ENCODE results near the gene NEMP1.
A peak's percentile ranks its signal among the peaks of the same experiment; 100 is the strongest.
"Not testable (repeated sequence)": the region's sequence is repeated elsewhere in the genome, so short reads cannot be mapped to it uniquely, and the experiment has no call there.

The NEMP1 gene

GRCh38 chr12:57090490-57090889 lies 11.9 kb upstream of the NEMP1 start:
- Mint-ChIP-seq H3K27ac (no peak overlapping the region), H3K4me3 (no peak overlapping the region), H3K4me1 (peaks cover 45% of the 10 kb centered on the region), H3K27me3 (no peaks in the 10 kb centered on the region), H3K36me3 (no peaks in the 10 kb centered on the region), H3K9me3 (no peaks in the 10 kb centered on the region)
- DNase-seq (ENCODE audit: low spot score in 2 of 2), result no peak
- no peak for ATAC-seq (ENCODE audit: low read depth)

DNA sequence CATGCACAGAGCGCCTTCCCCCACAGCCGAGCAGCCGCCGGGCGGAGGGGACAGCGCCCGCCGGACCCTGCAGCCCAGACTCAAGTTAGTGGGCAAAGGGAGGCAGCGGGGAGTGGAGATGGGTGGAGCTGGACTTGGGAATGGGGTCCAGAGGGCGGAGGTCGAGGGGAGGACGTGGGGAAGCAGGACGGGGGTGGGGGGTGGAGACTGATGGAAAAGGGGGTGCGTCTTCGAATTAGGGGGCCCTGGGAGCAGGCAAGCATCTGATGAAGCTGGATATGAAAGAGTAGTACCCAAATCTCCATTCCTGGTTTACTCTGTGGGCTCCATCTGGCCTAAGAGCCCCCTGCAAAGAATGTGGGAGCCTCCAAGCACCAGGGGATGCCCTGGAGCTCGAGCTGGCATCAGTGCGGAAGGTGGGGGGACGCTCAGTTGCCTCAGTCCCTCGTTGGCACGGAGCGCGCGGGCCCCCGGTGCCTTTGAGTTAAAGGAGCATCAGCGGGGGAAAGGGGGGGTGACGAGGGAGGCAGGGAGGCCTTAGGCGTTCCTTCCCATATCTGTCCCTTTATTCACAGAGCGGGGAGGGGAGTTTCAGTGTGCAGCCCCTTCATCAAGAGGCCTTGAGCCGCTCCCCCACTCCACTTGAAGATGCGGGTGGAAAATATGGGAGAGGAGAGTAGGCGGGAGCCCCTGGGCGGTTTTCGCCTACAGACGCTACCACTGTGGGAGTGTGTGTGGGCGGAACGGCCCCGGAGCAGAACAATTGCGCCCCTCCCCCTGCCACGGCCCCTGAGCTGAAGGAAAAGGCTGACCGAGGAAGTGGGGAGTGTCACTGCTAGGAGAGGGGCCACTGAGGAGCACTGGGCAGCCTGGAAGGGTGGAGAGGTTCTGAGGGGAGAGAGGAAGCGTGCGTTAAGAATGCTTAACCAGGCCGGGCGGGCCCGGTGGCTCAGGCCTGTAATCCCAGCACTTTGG lies 11.0 kb upstream of the NEMP1 start:
- ATAC-seq (ENCODE audit: low read depth), result no peak
- H3K9me3 Mint-ChIP-seq, result no peaks in the 10 kb centered on the region
- peak in 1 of 2 donors; percentile 39 for DNase-seq (ENCODE audit: low spot score in 2 of 2)
- H3K36me3 Mint-ChIP-seq, result no peaks in the 10 kb centered on the region
- H3K27ac Mint-ChIP-seq, result peak overlapping the region; percentile 45
- H3K4me3 Mint-ChIP-seq, result peak overlapping the region; percentile 93
- no peaks in the 10 kb centered on the region for H3K27me3 Mint-ChIP-seq
- H3K4me1 Mint-ChIP-seq, result peaks cover 47% of the 10 kb centered on the region

DNA sequence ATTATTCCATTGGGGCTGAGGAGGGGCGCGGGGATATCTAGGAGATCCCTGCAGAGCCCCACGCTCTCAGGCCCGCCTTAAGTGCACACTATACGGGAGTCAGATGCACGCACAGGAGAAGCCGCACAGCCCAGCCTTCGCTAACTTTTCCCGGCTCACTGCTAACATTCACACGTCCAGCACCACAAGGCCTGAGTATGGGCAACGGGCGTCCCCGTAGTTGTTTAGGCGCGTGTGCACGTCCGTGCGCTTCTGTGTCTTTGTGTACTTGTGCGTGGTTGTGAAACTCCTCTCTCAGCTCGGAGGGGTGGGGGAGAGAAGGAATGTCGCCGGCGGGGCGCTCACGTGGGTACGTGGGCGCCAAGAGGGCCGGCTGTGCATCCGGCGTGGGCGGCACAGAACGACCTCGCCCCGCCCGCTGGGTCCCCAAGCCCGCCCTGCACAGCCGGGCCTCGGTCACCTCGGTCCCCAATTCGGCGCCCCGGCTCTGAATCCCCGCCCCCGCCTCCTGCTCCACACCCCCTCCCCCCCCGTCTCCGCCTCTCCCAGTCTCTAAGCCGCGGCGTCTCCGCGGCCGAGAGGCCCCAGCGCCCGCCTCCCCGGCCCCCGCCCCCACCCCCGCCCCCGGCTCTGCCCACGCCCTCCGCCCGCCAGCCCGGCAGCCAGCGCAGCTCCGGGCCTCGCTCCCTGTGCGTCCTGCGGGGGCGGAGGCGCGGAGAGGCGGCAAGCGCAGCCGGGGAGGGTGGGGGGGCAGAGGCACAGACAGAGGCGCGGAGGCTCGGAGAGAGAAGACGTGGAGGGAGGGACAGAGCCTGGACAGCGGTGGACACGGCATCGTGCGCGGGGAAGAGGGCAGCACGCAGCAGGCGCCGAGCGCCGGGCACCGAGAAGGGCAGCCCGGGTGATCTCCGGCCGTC lies 10.0 kb upstream of the NEMP1 start, which contains the start of gene NAB2:
TSS of gene NAB2 (plus strand) at position 761 of the 917 bp plus-strand sequence. CDS start 158 bp downstream, outside the sequence.
- Mint-ChIP-seq H3K27me3 (no peaks in the 10 kb centered on the region), H3K36me3 (no peaks in the 10 kb centered on the region), H3K27ac (peak within 1 kb of the TSS; percentile 96), H3K9me3 (no peaks in the 10 kb centered on the region), H3K4me1 (peaks cover 38% of the 10 kb centered on the region), H3K4me3 (peak within 1 kb of the TSS; percentile 93)
- DNase-seq (ENCODE audit: low spot score in 2 of 2) (peak; percentile 83 to 92), ATAC-seq (ENCODE audit: low read depth) (peak; percentile 70)

GRCh38 chr12:57087691-57088353 lies 9.2 kb upstream of the NEMP1 start:
- DNase-seq (ENCODE audit: low spot score in 2 of 2), result peak in 1 of 2 donors; percentile 58
- H3K4me3 Mint-ChIP-seq, result peak overlapping the region; percentile 93
- peak overlapping the region; percentile 96 for H3K27ac Mint-ChIP-seq
- ATAC-seq (ENCODE audit: low read depth), result peak; percentile 29
- no peaks in the 10 kb centered on the region for H3K27me3 Mint-ChIP-seq
- peaks cover 32% of the 10 kb centered on the region for H3K4me1 Mint-ChIP-seq
- H3K9me3 Mint-ChIP-seq, result no peaks in the 10 kb centered on the region
- H3K36me3 Mint-ChIP-seq, result no peaks in the 10 kb centered on the region

DNA sequence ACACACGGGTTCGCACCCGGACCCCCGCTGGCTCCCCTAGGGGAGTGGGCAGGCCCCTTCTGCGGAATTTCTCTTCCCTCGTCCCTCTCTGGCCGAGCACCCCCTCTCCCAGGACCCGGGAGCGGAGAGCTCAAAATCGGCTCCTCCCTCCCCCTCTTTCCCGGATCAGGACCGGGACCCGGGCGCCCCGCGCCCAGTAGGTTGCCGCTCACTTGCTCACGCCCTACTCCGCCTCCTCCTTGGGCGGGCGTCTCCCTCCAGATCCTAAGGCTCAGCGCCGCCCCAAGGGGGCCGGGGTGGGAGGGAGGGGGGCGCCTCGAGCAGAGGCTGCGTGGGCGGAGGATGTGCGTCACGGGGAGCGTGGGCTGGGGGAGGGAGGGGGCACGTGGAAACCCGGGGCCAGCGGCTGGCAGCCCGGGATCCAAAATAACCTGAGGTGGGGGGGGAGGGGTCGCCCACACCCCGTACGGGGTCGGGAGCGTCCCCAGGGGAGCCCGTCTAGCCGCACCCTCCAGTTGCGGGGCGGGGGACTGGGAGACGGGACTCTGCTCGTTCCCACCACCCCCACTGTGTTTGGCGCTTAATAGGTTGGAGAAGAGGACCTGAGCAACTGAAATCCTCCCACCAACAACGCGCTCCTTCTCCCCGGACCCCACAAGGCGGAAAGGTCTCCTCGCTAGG lies 8.6 kb upstream of the NEMP1 start:
- peak; percentile 73 to 74 for DNase-seq (ENCODE audit: low spot score in 2 of 2)
- H3K27ac Mint-ChIP-seq, result peak overlapping the region; percentile 96
- H3K36me3 Mint-ChIP-seq, result no peaks in the 10 kb centered on the region
- peak; percentile 54 for ATAC-seq (ENCODE audit: low read depth)
- no peaks in the 10 kb centered on the region for H3K9me3 Mint-ChIP-seq
- H3K27me3 Mint-ChIP-seq, result no peaks in the 10 kb centered on the region
- H3K4me1 Mint-ChIP-seq, result peaks cover 27% of the 10 kb centered on the region
- H3K4me3 Mint-ChIP-seq, result peak overlapping the region; percentile 94

DNA sequence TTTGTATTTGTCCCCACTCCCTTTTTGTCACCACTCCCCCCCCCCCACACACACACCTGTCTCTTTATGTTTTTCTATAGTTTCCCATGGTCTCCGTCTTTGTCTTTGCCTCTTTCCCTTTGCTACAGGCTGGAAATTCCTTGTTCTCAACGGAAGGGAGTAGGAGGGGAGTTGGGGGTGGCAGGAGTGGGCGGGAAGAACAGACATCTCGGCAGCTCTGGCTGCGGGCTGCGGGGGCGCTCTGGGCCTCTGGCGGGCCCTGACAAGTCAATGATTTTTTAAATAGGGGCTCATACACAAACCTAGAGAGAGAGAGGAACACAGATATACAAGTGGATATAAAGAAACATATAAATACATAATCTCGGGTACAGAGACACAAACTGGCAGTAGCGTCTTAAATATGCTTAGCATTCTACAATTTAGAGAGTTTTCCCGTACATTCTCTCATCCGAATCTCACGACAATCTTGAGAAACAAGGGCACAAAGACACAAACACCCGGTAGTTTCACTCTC lies 8.0 kb upstream of the NEMP1 start:
- no peaks in the 10 kb centered on the region for H3K36me3 Mint-ChIP-seq
- H3K9me3 Mint-ChIP-seq, result no peaks in the 10 kb centered on the region
- no peak for DNase-seq (ENCODE audit: low spot score in 2 of 2)
- no peaks in the 10 kb centered on the region for H3K27me3 Mint-ChIP-seq
- peak overlapping the region; percentile 96 for H3K27ac Mint-ChIP-seq
- H3K4me1 Mint-ChIP-seq, result peaks cover 26% of the 10 kb centered on the region
- H3K4me3 Mint-ChIP-seq, result peak overlapping the region; percentile 94
- ATAC-seq (ENCODE audit: low read depth), result peak; percentile 19

- no peak for ATAC-seq (ENCODE audit: low read depth)
- Mint-ChIP-seq H3K4me1 (peaks cover 26% of the 10 kb centered on the region), H3K27me3 (no peaks in the 10 kb centered on the region)
These were observed 7.5 kb upstream of the NEMP1 start for GRCh38 chr12:57085999-57086492.

DNA sequence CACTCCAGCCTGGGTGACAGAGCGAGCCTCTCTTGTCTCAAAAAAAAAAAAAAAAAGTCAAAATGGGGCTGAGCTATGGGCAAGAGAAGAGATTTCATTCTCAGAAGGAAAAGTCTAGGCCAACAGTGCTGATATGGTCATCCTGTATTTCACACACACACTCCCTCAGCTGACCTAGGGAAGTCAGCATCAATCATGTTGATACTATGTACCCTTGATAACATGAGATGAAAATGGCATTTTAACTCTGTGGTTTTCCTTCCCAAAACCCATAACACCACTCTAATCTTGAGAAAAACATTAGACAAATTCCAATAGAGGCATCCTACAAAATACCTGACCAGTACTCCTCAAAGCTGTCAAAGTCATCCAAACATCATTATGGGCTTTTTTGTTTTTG lies 2.3 kb upstream of the NEMP1 start:
- H3K4me3 Mint-ChIP-seq, result no peak overlapping the region

More at GRCh38 chr12:57085999-57086492, 7.5 kb upstream of the NEMP1 start:
- DNase-seq (ENCODE audit: low spot score in 2 of 2), result no peak
- Mint-ChIP-seq H3K4me3 (peak overlapping the region; percentile 94), H3K9me3 (no peaks in the 10 kb centered on the region), H3K36me3 (no peaks in the 10 kb centered on the region), H3K27ac (peak overlapping the region; percentile 96)

GRCh38 chr12:57079821-57080220 lies 1.2 kb upstream of the NEMP1 start:
- no peak overlapping the region for H3K27ac Mint-ChIP-seq
- DNase-seq (ENCODE audit: low spot score in 2 of 2), result no peak
- no peak for ATAC-seq (ENCODE audit: low read depth)
- H3K36me3 Mint-ChIP-seq, result peaks cover 2% of the 10 kb centered on the region
- H3K27me3 Mint-ChIP-seq, result no peaks in the 10 kb centered on the region
- H3K4me3 Mint-ChIP-seq, result peak overlapping the region; percentile 52
- no peaks in the 10 kb centered on the region for H3K9me3 Mint-ChIP-seq
- H3K4me1 Mint-ChIP-seq, result peaks cover 4% of the 10 kb centered on the region

More for the DNA sequence above, 2.3 kb upstream of the NEMP1 start:
- ATAC-seq (ENCODE audit: low read depth) (no peak), DNase-seq (ENCODE audit: low spot score in 2 of 2) (no peak)
- H3K27ac Mint-ChIP-seq, result no peak overlapping the region
- H3K36me3 Mint-ChIP-seq, result peaks cover 2% of the 10 kb centered on the region
- no peaks in the 10 kb centered on the region for H3K9me3 Mint-ChIP-seq
- no peaks in the 10 kb centered on the region for H3K27me3 Mint-ChIP-seq
- H3K4me1 Mint-ChIP-seq, result peaks cover 11% of the 10 kb centered on the region

DNA sequence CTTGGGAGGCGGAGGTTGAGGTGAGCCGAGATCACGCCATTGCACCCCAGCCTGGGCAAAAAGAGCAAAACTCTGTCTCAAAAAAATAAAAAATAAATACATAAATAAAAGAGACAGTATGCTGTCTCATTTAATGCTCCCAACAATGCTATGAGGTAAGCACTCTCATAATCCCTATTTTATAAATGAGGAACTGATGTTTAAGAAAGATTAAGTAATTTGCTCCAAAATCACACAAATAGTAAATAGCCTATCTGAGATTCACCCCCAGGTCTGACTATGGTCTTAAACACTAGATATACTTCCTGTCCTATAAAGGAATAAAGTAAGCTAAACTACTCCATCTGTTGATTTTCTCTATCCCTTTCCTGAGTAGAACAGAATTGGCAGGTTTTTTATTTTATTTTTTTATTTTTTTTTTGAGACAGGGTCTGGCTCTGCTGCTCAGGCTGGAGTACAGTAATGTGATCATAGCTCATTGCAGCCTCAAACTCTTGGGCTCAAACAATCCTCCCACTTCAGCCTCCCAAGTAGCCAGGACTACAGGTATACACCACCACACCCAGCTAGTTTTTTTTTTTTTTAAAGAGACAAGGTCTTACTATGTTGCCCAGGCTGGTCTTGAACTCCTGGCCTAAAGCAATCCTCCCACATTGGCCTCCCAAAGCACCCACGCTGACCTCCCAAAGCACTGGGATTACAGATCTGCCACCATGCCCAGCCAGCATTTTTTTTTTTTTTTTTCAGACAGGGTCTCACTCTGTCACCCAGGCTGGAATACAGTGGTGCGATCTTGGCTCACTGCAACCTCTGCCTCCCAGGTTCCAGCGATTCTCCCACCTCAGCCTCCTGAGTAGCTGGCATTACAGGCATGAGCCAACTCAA lies 4.8 kb downstream of the NEMP1 start:
- H3K9me3 Mint-ChIP-seq; H3K27me3 Mint-ChIP-seq; DNase-seq (ENCODE audit: low spot score in 2 of 2); H3K36me3 Mint-ChIP-seq; ATAC-seq (ENCODE audit: low read depth): not testable (repeated sequence)
- H3K4me3 Mint-ChIP-seq, result peak overlapping the region; percentile 65
- H3K4me1 Mint-ChIP-seq, result peaks cover 21% of the 10 kb centered on the region
- H3K27ac Mint-ChIP-seq, result peak overlapping the region; percentile 71

DNA sequence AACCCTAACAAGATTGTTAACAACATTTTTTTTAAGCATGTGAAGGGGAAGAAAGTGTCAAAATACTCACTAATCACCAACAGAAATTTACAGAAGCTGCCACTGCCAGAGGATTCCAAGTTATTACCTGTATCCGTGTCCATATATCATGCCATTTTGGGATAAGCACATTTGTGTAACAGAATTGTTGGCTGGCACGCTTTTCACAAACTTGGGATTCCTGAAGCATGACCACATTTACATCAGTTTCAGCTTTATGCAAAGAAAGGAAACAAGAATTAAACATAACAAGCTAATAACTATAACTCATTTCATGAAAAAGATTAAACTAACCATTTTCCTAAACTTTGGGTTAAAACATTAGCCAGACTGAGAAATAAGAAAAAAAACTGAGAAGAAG lies 5.9 kb downstream of the NEMP1 start:
- no peak for ATAC-seq (ENCODE audit: low read depth)

GRCh38 chr12:57069523-57069922 lies 9.1 kb downstream of the NEMP1 start:
- H3K9me3 Mint-ChIP-seq, result no peaks in the 10 kb centered on the region
- H3K27me3 Mint-ChIP-seq, result no peaks in the 10 kb centered on the region
- H3K4me3 Mint-ChIP-seq, result no peak overlapping the region
- peaks cover 20% of the 10 kb centered on the region for H3K4me1 Mint-ChIP-seq
- H3K36me3 Mint-ChIP-seq, result peaks cover 9% of the 10 kb centered on the region
- ATAC-seq (ENCODE audit: low read depth) (peak; percentile 98), DNase-seq (ENCODE audit: low spot score in 2 of 2) (peak in 1 of 2 donors; percentile 66)
- peak overlapping the region; percentile 25 for H3K27ac Mint-ChIP-seq

More for the DNA sequence above, 5.9 kb downstream of the NEMP1 start:
- Mint-ChIP-seq H3K27me3 (no peaks in the 10 kb centered on the region), H3K4me3 (peak overlapping the region; percentile 81), H3K27ac (peak overlapping the region; percentile 71), H3K9me3 (no peaks in the 10 kb centered on the region), H3K36me3 (peaks cover 7% of the 10 kb centered on the region), H3K4me1 (peaks cover 18% of the 10 kb centered on the region)
- DNase-seq (ENCODE audit: low spot score in 2 of 2), result no peak
